ENCODE results near the gene ANKRD63. TPM values are rescaled to one million over a fixed set of nuclear protein-coding genes. Genes with fewer than 3 reads are reported as not detected.

ANKRD63 gene
- polyA plus RNA-seq, 1 donor, result 0.16 TPM

- H3K36me3 ChIP-seq (ENCODE audit: control insufficient read depth, insufficient read depth, low read length), result peaks cover 47% of the 10 kb centered on the region
- no peaks in the 10 kb centered on the region for H3K9me3 ChIP-seq (ENCODE audit: control insufficient read depth, low read depth, low read length)
- no peak for DNase-seq
- no peaks in the 10 kb centered on the region for H3K4me1 ChIP-seq (ENCODE audit: control insufficient read depth, insufficient read depth, low read length)
- no peak overlapping the region for H3K27ac ChIP-seq (ENCODE audit: low read length)
- H3K27me3 ChIP-seq (ENCODE audit: control insufficient read depth, insufficient read depth, low read length), result no peaks in the 10 kb centered on the region
- no CpG with 5 or more reads among the region's 4 CpGs for WGBS (ENCODE audit: insufficient coverage, low lambda C conversion rate)
- H3K4me3 ChIP-seq (ENCODE audit: low read length), result no peak overlapping the region
Measured at GRCh38 chr15:40269604-40270003, 13.3 kb downstream of the ANKRD63 start.

- Histone ChIP-seq H3K27ac (ENCODE audit: low read length) (no peak overlapping the region), H3K36me3 (ENCODE audit: control insufficient read depth, insufficient read depth, low read length) (peaks cover 35% of the 10 kb centered on the region), H3K4me1 (ENCODE audit: control insufficient read depth, insufficient read depth, low read length) (peaks cover 13% of the 10 kb centered on the region), H3K9me3 (ENCODE audit: control insufficient read depth, low read depth, low read length) (no peaks in the 10 kb centered on the region), H3K27me3 (ENCODE audit: control insufficient read depth, insufficient read depth, low read length) (no peaks in the 10 kb centered on the region), H3K4me3 (ENCODE audit: low read length) (no peak overlapping the region)
- DNase-seq, result no peak
- WGBS (ENCODE audit: insufficient coverage, low lambda C conversion rate), result no CpG with 5 or more reads among the region's 4 CpGs
Measured at GRCh38 chr15:40267670-40268069, 15.2 kb downstream of the ANKRD63 start.

- WGBS (ENCODE audit: insufficient coverage, low lambda C conversion rate), result no CpG with 5 or more reads among the region's 7 CpGs
- Histone ChIP-seq H3K27ac (ENCODE audit: low read length) (no peak overlapping the region), H3K9me3 (ENCODE audit: control insufficient read depth, low read depth, low read length) (no peaks in the 10 kb centered on the region), H3K4me3 (ENCODE audit: low read length) (no peak overlapping the region), H3K27me3 (ENCODE audit: control insufficient read depth, insufficient read depth, low read length) (no peaks in the 10 kb centered on the region), H3K4me1 (ENCODE audit: control insufficient read depth, insufficient read depth, low read length) (peaks cover 19% of the 10 kb centered on the region), H3K36me3 (ENCODE audit: control insufficient read depth, insufficient read depth, low read length) (peaks cover 35% of the 10 kb centered on the region)
- no peak for DNase-seq
Measured at GRCh38 chr15:40266828-40267304, 16.0 kb downstream of the ANKRD63 start.

GRCh38 chr15:40265875-40266274 is 17.0 kb downstream of the ANKRD63 start:
- WGBS (ENCODE audit: insufficient coverage, low lambda C conversion rate), result no CpG with 5 or more reads among the region's 20 CpGs
- Histone ChIP-seq H3K27ac (ENCODE audit: low read length) (no peak overlapping the region), H3K9me3 (ENCODE audit: control insufficient read depth, low read depth, low read length) (no peaks in the 10 kb centered on the region), H3K27me3 (ENCODE audit: control insufficient read depth, insufficient read depth, low read length) (no peaks in the 10 kb centered on the region), H3K4me3 (ENCODE audit: low read length) (no peak overlapping the region), H3K36me3 (ENCODE audit: control insufficient read depth, insufficient read depth, low read length) (peaks cover 35% of the 10 kb centered on the region), H3K4me1 (ENCODE audit: control insufficient read depth, insufficient read depth, low read length) (peaks cover 19% of the 10 kb centered on the region)
- DNase-seq, result no peak

DNA sequence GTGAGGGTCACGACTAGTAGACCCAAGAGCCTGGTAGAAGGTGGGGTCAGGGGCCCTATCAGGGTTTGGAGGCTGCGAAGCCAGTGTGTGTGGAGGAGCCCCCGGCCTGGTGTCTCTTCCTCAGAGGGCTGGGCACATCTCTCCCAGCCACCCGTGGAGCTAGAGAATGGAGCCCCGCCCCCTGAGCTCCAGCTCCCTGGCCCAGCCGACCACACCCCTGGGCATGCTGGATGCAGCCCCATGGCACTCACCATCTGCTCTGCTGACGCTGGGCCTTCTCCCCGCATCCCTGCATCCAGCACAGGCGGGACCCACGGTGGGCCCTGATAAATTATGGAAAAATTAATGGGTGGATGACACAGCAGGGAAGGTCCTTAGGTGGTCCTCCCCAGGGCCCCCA is 17.5 kb downstream of the ANKRD63 start:
- H3K27me3 ChIP-seq (ENCODE audit: control insufficient read depth, insufficient read depth, low read length), result no peaks in the 10 kb centered on the region
- WGBS (ENCODE audit: insufficient coverage, low lambda C conversion rate), result no CpG with 5 or more reads among the region's 10 CpGs
- no peak overlapping the region for H3K27ac ChIP-seq (ENCODE audit: low read length)
- no peak overlapping the region for H3K4me3 ChIP-seq (ENCODE audit: low read length)
- peaks cover 33% of the 10 kb centered on the region for H3K36me3 ChIP-seq (ENCODE audit: control insufficient read depth, insufficient read depth, low read length)
- no peak for DNase-seq
- no peaks in the 10 kb centered on the region for H3K9me3 ChIP-seq (ENCODE audit: control insufficient read depth, low read depth, low read length)
- H3K4me1 ChIP-seq (ENCODE audit: control insufficient read depth, insufficient read depth, low read length), result peaks cover 19% of the 10 kb centered on the region

GRCh38 chr15:40264321-40265153 is 18.3 kb downstream of the ANKRD63 start:
- Histone ChIP-seq H3K27ac (ENCODE audit: low read length) (no peak overlapping the region), H3K36me3 (ENCODE audit: control insufficient read depth, insufficient read depth, low read length) (peaks cover 33% of the 10 kb centered on the region), H3K4me3 (ENCODE audit: low read length) (no peak overlapping the region), H3K4me1 (ENCODE audit: control insufficient read depth, insufficient read depth, low read length) (peaks cover 19% of the 10 kb centered on the region), H3K9me3 (ENCODE audit: control insufficient read depth, low read depth, low read length) (no peaks in the 10 kb centered on the region), H3K27me3 (ENCODE audit: control insufficient read depth, insufficient read depth, low read length) (no peaks in the 10 kb centered on the region)
- DNase-seq, result no peak
- no CpG with 5 or more reads among the region's 16 CpGs for WGBS (ENCODE audit: insufficient coverage, low lambda C conversion rate)

DNA sequence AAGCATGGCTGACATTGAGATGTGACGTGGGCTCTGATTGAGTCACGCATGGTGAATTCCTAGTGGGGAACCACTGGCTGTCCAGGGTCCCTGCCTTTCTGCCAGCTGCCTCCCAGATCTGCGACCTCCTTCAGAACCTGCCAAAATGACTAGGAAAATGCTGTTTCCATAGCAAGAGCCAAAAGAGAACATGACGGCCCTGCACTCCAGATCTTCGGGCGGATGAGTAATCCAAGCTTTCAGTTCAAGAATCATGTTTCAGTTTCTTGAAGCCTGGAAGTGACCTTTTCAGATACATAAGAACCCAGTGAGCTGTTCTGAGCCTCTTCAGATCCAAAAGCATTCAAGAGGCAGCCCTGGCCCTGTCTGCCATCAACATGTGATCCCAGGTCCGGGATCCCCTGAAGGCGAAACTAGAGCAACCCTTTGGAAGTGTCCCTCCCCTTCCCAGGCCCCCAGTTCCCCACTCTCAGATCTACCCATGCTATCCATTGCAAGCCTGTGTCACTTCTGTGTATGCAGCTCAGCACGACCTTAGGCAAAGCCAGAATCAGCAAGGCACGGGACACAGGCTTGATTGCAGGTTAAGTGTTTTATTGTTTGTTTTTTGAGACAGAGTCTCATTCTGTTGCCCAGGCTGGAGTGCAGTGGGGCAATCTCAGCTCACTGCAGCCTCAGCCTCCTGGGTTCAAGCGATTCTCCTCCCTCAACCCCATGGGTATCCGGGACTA is 19.7 kb downstream of the ANKRD63 start:
- WGBS (ENCODE audit: insufficient coverage, low lambda C conversion rate), result no CpG with 5 or more reads among the region's 12 CpGs
- Histone ChIP-seq H3K27ac (ENCODE audit: low read length) (peak overlapping the region; percentile 54), H3K36me3 (ENCODE audit: control insufficient read depth, insufficient read depth, low read length) (peaks cover 26% of the 10 kb centered on the region), H3K27me3 (ENCODE audit: control insufficient read depth, insufficient read depth, low read length) (no peaks in the 10 kb centered on the region), H3K4me3 (ENCODE audit: low read length) (no peak overlapping the region), H3K4me1 (ENCODE audit: control insufficient read depth, insufficient read depth, low read length) (peaks cover 19% of the 10 kb centered on the region), H3K9me3 (ENCODE audit: control insufficient read depth, low read depth, low read length) (no peaks in the 10 kb centered on the region)
- DNase-seq, result peak; percentile 61 to 83

GRCh38 chr15:40259021-40259420 is 23.8 kb downstream of the ANKRD63 start:
- no peak overlapping the region for H3K4me3 ChIP-seq (ENCODE audit: low read length)
- no peak for DNase-seq
- H3K36me3 ChIP-seq (ENCODE audit: control insufficient read depth, insufficient read depth, low read length), result peaks cover 9% of the 10 kb centered on the region
- no peaks in the 10 kb centered on the region for H3K9me3 ChIP-seq (ENCODE audit: control insufficient read depth, low read depth, low read length)
- H3K27me3 ChIP-seq (ENCODE audit: control insufficient read depth, insufficient read depth, low read length), result peaks cover under 1% of the 10 kb centered on the region
- peaks cover 16% of the 10 kb centered on the region for H3K4me1 ChIP-seq (ENCODE audit: control insufficient read depth, insufficient read depth, low read length)
- WGBS (ENCODE audit: insufficient coverage, low lambda C conversion rate), result no CpG with 5 or more reads among the region's 7 CpGs
- H3K27ac ChIP-seq (ENCODE audit: low read length), result no peak overlapping the region

DNA sequence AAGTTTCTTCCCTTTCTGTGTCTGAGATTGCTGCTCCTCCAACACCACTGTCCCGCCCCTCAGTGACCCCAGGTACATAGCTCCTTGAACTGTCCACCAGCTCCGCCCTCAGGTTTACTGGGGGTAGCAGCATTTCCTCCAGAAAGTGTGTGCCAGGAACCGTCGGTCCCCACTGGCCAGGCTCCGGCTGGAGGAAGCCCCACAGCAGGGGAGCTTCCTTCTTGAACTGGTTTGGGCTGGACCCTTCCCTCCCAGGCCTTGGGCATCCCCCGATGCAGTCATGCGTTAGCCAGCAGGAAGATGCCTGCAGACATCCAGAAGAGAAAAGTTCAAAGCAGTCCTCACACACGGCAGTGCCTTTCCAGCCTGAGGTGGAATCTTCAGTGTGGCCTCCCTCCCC is 24.3 kb downstream of the ANKRD63 start:
- DNase-seq, result no peak
- Histone ChIP-seq H3K36me3 (ENCODE audit: control insufficient read depth, insufficient read depth, low read length) (peaks cover 9% of the 10 kb centered on the region), H3K27me3 (ENCODE audit: control insufficient read depth, insufficient read depth, low read length) (peaks cover 5% of the 10 kb centered on the region), H3K4me1 (ENCODE audit: control insufficient read depth, insufficient read depth, low read length) (peaks cover 14% of the 10 kb centered on the region), H3K9me3 (ENCODE audit: control insufficient read depth, low read depth, low read length) (no peaks in the 10 kb centered on the region), H3K27ac (ENCODE audit: low read length) (no peak overlapping the region), H3K4me3 (ENCODE audit: low read length) (no peak overlapping the region)
- WGBS (ENCODE audit: insufficient coverage, low lambda C conversion rate), result no CpG with 5 or more reads among the region's 8 CpGs

GRCh38 chr15:40257656-40258450 is 25.0 kb downstream of the ANKRD63 start:
- Histone ChIP-seq H3K4me1 (ENCODE audit: control insufficient read depth, insufficient read depth, low read length) (peaks cover 13% of the 10 kb centered on the region), H3K27ac (ENCODE audit: low read length) (no peak overlapping the region), H3K36me3 (ENCODE audit: control insufficient read depth, insufficient read depth, low read length) (peaks cover 9% of the 10 kb centered on the region), H3K4me3 (ENCODE audit: low read length) (no peak overlapping the region), H3K27me3 (ENCODE audit: control insufficient read depth, insufficient read depth, low read length) (peaks cover 12% of the 10 kb centered on the region), H3K9me3 (ENCODE audit: control insufficient read depth, low read depth, low read length) (no peaks in the 10 kb centered on the region)
- no peak for DNase-seq
- no CpG with 5 or more reads among the region's 9 CpGs for WGBS (ENCODE audit: insufficient coverage, low lambda C conversion rate)

Measured in large intestine (tissue), 3 donors.